ENCODE data around the gene LDHB.
"Not testable (repeated sequence)": the region's sequence is repeated elsewhere in the genome, so short reads cannot be mapped to it uniquely, and the experiment has no call there.

LDHB gene

GRCh38 chr12:21607701-21608100 lies 49.9 kb downstream of the LDHB start:
- no peak for ATAC-seq

GRCh38 chr12:21606175-21606574 lies 51.5 kb downstream of the LDHB start:
- ATAC-seq, result no peak

GRCh38 chr12:21604245-21605101 lies 53.2 kb downstream of the LDHB start, which contains the start of gene GYS2:
Gene GYS2, minus strand, starts transcription at chr12:21604847. Its CDS starts 255 bp downstream, at chr12:21604592.
- no peak for ATAC-seq

- ATAC-seq, result no peak
These were observed 54.9 kb downstream of the LDHB start for GRCh38 chr12:21602774-21603173.

GRCh38 chr12:21600196-21600595 lies 57.4 kb downstream of the LDHB start:
- ATAC-seq, result no peak

- ATAC-seq, result no peak
These were observed 58.3 kb downstream of the LDHB start for GRCh38 chr12:21599143-21599999.

- no peak for ATAC-seq
These were observed 59.0 kb downstream of the LDHB start for GRCh38 chr12:21598651-21599050.

- not testable (repeated sequence) for ATAC-seq
These were observed 62.3 kb downstream of the LDHB start for GRCh38 chr12:21595356-21595755.

- ATAC-seq, result no peak
These were observed 72.2 kb downstream of the LDHB start for GRCh38 chr12:21585485-21585884.
